GM12865 (cell line): ENCODE data around the gene SNX22.
A peak's percentile ranks its signal among the peaks of the same experiment; 100 is the strongest.

Experiments used
- DNase-seq: peaks from one replicate; pipeline ENCODE4 v3.0.0; 2010; ENCODE audit warnings: low read depth
- H3K4me3 ChIP-seq: 2 replicates; pipeline ENCODE4 v1.5.1; 2011; ENCODE audit warnings: mild to moderate bottlenecking, low read depth, low read length, control low read depth
- TF ChIP-seq, protein P1 (sequence below): IDR thresholded peaks from 2 replicates; pipeline ENCODE4 v1.5.1; 2011; ENCODE audit warnings: low read length, control low read depth, low read depth, inconsistent platforms; ENCODE audit not compliant: insufficient read depth; ENCODE audit errors: missing control alignments

SNX22 gene

DNA sequence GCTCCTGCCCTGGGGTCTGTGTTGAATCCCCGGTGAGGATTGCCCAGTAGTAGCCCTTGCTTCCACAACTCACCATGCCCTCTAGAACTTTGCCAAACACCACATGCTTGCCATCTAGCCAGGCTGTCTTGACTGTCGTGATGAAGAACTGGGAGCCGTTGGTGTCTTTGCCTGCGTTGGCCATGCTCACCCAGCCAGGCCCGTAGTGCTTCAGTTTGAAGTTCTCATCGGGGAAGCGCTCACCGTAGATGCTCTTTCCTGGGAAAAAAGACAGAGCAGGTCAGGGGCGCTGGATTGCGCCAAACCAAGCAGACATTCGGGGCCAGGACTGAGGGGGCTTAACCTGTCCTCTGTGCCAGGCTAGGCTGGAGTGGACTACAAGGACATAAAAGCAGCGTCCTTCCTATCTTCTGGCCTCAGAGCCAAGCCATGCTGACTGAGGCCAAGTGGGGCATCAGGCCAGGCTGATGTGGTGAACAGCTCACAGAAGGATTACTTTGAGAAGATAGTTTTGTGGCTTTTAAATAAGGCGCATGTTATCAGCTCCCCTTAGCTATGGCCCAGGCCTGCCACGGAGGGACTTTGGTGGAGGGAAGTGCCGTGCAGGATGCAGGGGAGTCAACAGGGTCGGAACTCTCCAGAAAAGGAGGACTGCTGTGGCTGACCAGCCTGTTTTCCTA lies 5.3 kb downstream of the SNX22 start:
- DNase-seq, result no peak
- TF ChIP-seq, protein P1, sequence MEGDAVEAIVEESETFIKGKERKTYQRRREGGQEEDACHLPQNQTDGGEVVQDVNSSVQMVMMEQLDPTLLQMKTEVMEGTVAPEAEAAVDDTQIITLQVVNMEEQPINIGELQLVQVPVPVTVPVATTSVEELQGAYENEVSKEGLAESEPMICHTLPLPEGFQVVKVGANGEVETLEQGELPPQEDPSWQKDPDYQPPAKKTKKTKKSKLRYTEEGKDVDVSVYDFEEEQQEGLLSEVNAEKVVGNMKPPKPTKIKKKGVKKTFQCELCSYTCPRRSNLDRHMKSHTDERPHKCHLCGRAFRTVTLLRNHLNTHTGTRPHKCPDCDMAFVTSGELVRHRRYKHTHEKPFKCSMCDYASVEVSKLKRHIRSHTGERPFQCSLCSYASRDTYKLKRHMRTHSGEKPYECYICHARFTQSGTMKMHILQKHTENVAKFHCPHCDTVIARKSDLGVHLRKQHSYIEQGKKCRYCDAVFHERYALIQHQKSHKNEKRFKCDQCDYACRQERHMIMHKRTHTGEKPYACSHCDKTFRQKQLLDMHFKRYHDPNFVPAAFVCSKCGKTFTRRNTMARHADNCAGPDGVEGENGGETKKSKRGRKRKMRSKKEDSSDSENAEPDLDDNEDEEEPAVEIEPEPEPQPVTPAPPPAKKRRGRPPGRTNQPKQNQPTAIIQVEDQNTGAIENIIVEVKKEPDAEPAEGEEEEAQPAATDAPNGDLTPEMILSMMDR, result no peak
- no peak overlapping the region for H3K4me3 ChIP-seq

DNA sequence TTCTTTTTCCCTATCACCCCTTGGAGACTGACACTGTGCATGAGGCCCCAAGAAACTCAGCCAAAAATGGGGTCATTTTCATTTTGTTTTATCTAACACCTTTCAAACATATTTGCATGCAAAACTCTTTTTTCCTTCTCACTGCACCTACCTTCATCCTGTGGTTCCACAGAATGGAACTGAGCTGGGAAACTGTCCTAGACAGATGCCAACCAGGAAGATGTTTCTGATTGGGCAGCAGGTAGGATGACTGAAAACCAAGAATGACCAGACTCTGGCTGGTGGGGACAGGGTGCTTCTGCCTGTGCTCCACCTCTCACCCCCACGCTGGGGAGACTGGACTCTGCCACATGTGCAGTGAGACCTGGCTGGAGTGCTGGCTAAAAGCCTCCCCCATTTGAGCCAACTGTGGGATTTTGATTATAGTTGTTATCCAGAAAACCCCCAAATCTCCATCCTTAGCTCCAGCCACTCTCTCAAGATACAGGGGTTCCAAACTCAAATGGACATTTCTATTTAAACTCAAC lies 6.1 kb downstream of the SNX22 start:
- no peak overlapping the region for H3K4me3 ChIP-seq
- no peak for DNase-seq
- TF ChIP-seq, protein P1, result no peak

DNA sequence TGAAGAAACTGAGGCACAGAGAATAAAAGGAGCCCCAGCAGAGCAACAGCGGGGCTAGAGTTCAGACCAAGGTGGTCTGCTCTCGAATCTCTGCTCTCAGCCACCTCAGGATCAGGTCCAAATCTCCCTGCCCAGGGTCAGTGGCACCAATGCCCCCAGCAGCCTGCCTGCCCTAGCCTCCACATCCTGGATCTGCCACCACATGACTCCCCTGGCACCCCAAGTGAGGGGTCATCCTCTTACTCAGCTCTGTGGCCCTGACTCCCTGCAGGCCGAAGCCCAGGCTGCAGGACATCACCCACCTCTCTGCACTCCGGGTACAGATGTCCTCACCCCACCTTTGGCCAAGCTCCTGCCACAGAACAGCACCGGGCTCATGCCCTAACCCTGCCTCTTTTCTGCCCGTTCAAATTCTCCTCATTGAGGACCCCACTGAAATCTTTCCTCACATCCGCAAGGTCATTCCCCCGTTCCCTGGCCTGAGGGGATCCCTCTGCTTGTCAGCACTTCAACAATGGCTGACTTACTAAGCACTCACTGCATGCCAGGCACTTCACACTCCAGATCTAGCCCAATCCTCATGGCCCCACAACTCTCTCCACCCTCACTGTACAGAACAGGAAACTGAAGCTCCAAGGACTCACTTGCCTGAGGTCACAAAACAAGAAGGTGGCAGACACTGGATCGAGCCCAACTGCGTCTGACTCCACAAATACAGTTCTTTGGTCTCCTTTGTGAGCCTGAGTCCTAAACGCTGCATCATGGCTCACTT lies 7.0 kb downstream of the SNX22 start:
- TF ChIP-seq, protein P1, result no peak
- H3K4me3 ChIP-seq, result no peak overlapping the region
- DNase-seq, result no peak

DNA sequence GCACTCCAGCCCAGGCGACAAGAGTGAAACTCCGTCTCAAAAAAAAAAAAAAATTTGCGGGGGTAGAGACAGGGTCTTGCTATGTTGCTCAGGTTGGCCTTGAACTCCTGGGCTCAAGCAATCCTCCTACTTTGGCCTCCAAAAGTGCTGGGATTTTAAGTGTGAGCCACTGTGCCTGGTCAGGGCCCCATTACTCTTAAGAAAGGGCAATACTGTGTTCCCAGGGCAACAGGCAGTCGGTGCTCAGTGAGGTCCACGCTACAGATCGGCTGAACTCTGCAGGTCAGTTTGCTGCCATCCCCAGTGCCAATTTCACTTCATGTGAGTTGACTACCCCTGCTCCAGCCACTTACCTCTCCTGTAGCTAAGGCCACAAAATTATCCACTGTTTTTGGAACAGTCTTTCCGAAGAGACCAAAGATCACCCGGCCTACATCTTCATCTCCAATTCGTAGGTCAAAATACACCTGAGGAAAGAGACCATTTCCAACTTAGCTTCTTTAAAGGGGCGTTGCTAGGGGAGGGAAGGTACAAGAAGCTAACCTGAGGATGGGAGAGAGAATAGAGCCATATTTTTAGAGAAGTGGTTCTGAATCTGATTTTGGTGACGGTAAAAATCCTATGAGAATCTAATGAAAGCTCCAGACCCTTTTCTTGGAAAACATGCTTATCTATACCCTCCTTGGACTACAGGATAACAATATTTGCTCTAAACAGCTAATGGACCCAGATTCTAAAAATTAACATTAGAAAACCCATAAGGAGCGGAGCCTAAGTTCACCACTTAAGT lies 10.4 kb downstream of the SNX22 start:
- TF ChIP-seq, protein P1, result no peak
- peak overlapping the region; percentile 93 for H3K4me3 ChIP-seq
- no peak for DNase-seq

DNA sequence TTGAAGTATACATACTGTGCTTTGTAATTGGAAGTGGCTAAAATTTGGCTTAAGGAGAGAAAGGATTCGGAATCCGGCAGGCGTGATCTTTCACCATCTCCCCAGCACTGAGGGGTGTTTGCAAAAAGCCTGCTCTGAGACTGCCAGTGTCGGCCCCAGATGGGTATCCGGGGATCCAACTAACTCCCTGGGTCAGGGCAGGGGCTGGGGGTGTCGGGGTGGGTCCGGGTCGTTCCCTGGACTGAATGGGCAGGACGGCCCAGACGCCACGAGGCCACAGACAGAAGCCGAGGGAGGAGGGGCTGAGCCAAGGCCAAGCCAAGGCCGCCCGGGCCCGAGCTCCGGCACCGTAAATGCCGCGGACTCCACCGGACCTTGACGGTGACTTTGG lies 10.9 kb downstream of the SNX22 start:
- DNase-seq, result no peak
- TF ChIP-seq, protein P1, result no peak
- H3K4me3 ChIP-seq, result peak overlapping the region; percentile 93

DNA sequence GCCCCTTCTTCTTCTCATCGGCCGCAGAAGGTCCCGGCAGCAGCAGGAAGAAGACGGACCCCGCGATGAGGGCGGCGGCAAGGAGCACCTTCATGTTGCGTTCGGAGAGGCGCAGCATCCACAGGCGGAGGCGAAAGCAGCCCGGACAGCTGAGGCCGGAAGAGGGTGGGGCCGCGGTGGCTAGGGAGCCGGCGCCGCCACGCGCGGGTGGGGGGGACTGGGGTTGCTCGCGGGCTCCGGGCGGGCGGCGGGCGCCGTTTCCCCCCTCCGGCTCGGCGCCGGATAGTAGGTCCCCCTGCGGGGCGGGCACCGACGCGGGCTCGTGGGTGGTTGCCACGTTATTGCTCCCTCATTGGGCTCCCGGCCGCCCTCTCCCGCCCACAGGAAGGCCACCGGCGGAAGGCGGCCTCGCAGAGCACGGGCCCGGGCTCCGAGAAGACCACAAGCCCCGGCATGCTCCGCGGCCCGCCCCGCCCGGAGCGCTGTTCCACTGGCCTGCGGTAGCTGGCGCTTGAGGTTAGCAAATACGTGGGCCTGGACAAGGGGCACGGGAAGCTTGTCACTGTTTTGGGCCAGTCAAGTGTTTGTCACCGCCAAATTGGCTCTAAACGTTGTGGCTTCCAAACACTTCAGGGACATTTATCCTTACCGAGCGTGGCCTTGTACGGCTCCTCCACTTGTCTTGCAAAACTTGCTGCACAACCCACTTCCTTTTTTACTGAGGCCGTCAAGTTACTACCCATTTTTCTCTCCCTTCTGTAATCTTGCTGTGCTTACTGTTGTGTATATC lies 11.5 kb downstream of the SNX22 start, which contains the start of gene PPIB:
Gene PPIB, minus strand, starts transcription at position 154 of the 790 bp plus-strand sequence. Its CDS starts 36 bp downstream, at position 118.
- peak within 1 kb of the TSS; percentile 93 for H3K4me3 ChIP-seq
- peak; percentile 99 for DNase-seq
- TF ChIP-seq, protein P1, result peak; percentile 28
